WTC11 (cell line): ENCODE results near the gene IL36B. TPM values are rescaled to one million over a fixed set of nuclear protein-coding genes. Genes with fewer than 3 reads are reported as not detected.

Experiments
- ATAC-seq: fragments of 200-7000 bp; cut with Tn5 transposase; 2 replicates; pipeline ENCODE4 v1.10.0; 2021; ENCODE audit warnings: mild to moderate bottlenecking, moderate library complexity
- CTCF ChIA-PET: fragments of 300-600 bp; sonication (Branson Sonifier 250); formaldehyde crosslinking; loops from one replicate; lab custom pipeline; 2021; ENCODE audit warnings: antibody characterized with exemption; lab: Charles Lee
- POLR2A ChIA-PET: fragments of 350-600 bp; sonication (Branson Sonifier 250); formaldehyde crosslinking; loops from one replicate; lab custom pipeline; 2021; ENCODE audit warnings: antibody characterized with exemption; lab: Charles Lee
- DNase-seq: peaks from one replicate; pipeline ENCODE4 v3.0.0; 2021; ENCODE audit warnings: low spot score
- H3K27ac Mint-ChIP-seq: 2 replicates; pipeline ENCODE4 v1.8.0; 2021; ENCODE audit warnings: mixed read lengths
- H3K27me3 Mint-ChIP-seq: 2 replicates; pipeline ENCODE4 v1.8.0; 2021; ENCODE audit warnings: low read depth, mild to moderate bottlenecking, moderate library complexity, mixed read lengths
- H3K36me3 Mint-ChIP-seq: 2 replicates; pipeline ENCODE4 v1.8.0; 2021; ENCODE audit warnings: mixed read lengths
- H3K4me1 Mint-ChIP-seq: 2 replicates; pipeline ENCODE4 v1.8.0; 2022; ENCODE audit warnings: mixed read lengths
- H3K4me3 Mint-ChIP-seq: 2 replicates; pipeline ENCODE4 v1.8.0; 2021; ENCODE audit warnings: mild to moderate bottlenecking, moderate library complexity, mixed read lengths
- H3K9me3 Mint-ChIP-seq: 2 replicates; pipeline ENCODE4 v1.8.0; 2021; ENCODE audit warnings: mixed read lengths
- ATF2 ChIP-seq: sonication (generic); formaldehyde crosslinking; IDR thresholded peaks from 2 replicates; pipeline ENCODE4 v1.8.1; 2022; ENCODE audit warnings: low read depth, missing genetic modification reagents, borderline replicate concordance
- CREB1 ChIP-seq: sonication (generic); formaldehyde crosslinking; IDR thresholded peaks from 2 replicates; pipeline ENCODE4 v1.8.0; 2023; ENCODE audit warnings: mild to moderate bottlenecking, missing genetic modification reagents
- E2F5 ChIP-seq: sonication (generic); formaldehyde crosslinking; IDR thresholded peaks from 2 replicates; pipeline ENCODE4 v1.8.1; 2022; ENCODE audit warnings: mild to moderate bottlenecking, moderate library complexity, missing genetic modification reagents
- FOXK1 ChIP-seq: sonication (generic); formaldehyde crosslinking; IDR thresholded peaks from 2 replicates; pipeline ENCODE4 v1.8.0; 2022; ENCODE audit warnings: mild to moderate bottlenecking, moderate library complexity, missing genetic modification reagents
- FOXP4 ChIP-seq: sonication (generic); formaldehyde crosslinking; IDR thresholded peaks from 2 replicates; pipeline ENCODE4 v1.8.0; 2022; ENCODE audit warnings: mild to moderate bottlenecking, missing genetic modification reagents
- GRHL2 ChIP-seq: fragments of 250-450 bp; sonication (Bioruptor Pico); IDR thresholded peaks from 2 replicates; pipeline ENCODE4 v1.8.0; 2022; ENCODE audit warnings: mild to moderate bottlenecking, moderate library complexity; ENCODE audit not compliant: insufficient replicate concordance, severe bottlenecking
- KAT7 ChIP-seq: sonication (generic); formaldehyde crosslinking; IDR thresholded peaks from 2 replicates; pipeline ENCODE4 v1.8.1; 2023; ENCODE audit warnings: missing genetic modification reagents, mild to moderate bottlenecking, borderline replicate concordance
- MAX ChIP-seq: sonication (generic); formaldehyde crosslinking; IDR thresholded peaks from 2 replicates; pipeline ENCODE4 v1.8.0; 2022; ENCODE audit warnings: mild to moderate bottlenecking, missing genetic modification reagents
- MYBL2 ChIP-seq: sonication (generic); formaldehyde crosslinking; IDR thresholded peaks from 2 replicates; pipeline ENCODE4 v1.8.1; 2023; ENCODE audit warnings: mild to moderate bottlenecking, moderate library complexity, missing genetic modification reagents
- NFE2L1 ChIP-seq: sonication (generic); formaldehyde crosslinking; IDR thresholded peaks from 2 replicates; pipeline ENCODE4 v1.8.1; 2023; ENCODE audit warnings: missing genetic modification reagents
- NR1H2 ChIP-seq: sonication (generic); formaldehyde crosslinking; IDR thresholded peaks from 2 replicates; pipeline ENCODE4 v1.9.0; 2021; ENCODE audit warnings: mild to moderate bottlenecking, moderate library complexity, missing genetic modification reagents
- NR2C2 ChIP-seq: sonication (generic); formaldehyde crosslinking; IDR thresholded peaks from 2 replicates; pipeline ENCODE4 v1.8.0; 2022; ENCODE audit warnings: mild to moderate bottlenecking, missing genetic modification reagents
- PREB ChIP-seq: sonication (generic); formaldehyde crosslinking; IDR thresholded peaks from 2 replicates; pipeline ENCODE4 v1.8.1; 2022; ENCODE audit warnings: mild to moderate bottlenecking, missing genetic modification reagents, moderate library complexity, borderline replicate concordance
- RELA ChIP-seq: sonication (generic); formaldehyde crosslinking; IDR thresholded peaks from 2 replicates; pipeline ENCODE4 v1.8.1; 2022; ENCODE audit warnings: missing genetic modification reagents, mild to moderate bottlenecking, borderline replicate concordance
- TCF7 ChIP-seq: sonication (generic); formaldehyde crosslinking; IDR thresholded peaks from 2 replicates; pipeline ENCODE4 v1.8.0; 2022; ENCODE audit warnings: mild to moderate bottlenecking, low read depth, missing genetic modification reagents, moderate library complexity
- TEAD4 ChIP-seq: sonication (generic); formaldehyde crosslinking; IDR thresholded peaks from 2 replicates; pipeline ENCODE4 v1.8.0; 2022; ENCODE audit warnings: mild to moderate bottlenecking, missing genetic modification reagents
- ZBTB21 ChIP-seq: sonication (generic); formaldehyde crosslinking; IDR thresholded peaks from 2 replicates; pipeline ENCODE4 v1.8.1; 2023; ENCODE audit warnings: mild to moderate bottlenecking, missing genetic modification reagents, borderline replicate concordance
- ZNF416 ChIP-seq: fragments of 250-450 bp; sonication (Bioruptor Pico); IDR thresholded peaks from 2 replicates; pipeline ENCODE4 v1.9.0; 2021; ENCODE audit warnings: mild to moderate bottlenecking, inconsistent platforms
- ZNF423 ChIP-seq: fragments of 250-450 bp; sonication (Bioruptor Pico); IDR thresholded peaks from 2 replicates; pipeline ENCODE4 v2.1.2; 2022; ENCODE audit warnings: mild to moderate bottlenecking, moderate library complexity
- ZNF425 ChIP-seq: fragments of 250-450 bp; sonication (Bioruptor Pico); conservative IDR thresholded peaks from 2 replicates; pipeline ENCODE4 v1.9.0; 2021; ENCODE audit warnings: mild to moderate bottlenecking
- total RNA-seq: library from RNA; stranded (reverse); gene quantifications from 3 replicates; pipeline ENCODE4 v1.2.3, GENCODE V29; 2021

IL36B gene
- total RNA-seq, 1 experiment from 2014 or later, result not detected

GRCh38 chr2:113092864-113093612 lies 40.4 kb upstream of the IL36B start (continued):
- TF ChIP-seq ZNF423 (CRISPR knock-in tag) (no peak), NR2C2 (CRISPR knock-in tag) (no peak), E2F5 (CRISPR knock-in tag) (no peak)

- Mint-ChIP-seq H3K27ac (no peak overlapping the region), H3K4me3 (no peak overlapping the region), H3K4me1 (no peaks in the 10 kb centered on the region), H3K36me3 (no peaks in the 10 kb centered on the region; the same call in 1 of the 2 replicates), H3K27me3 (peaks cover 13% of the 10 kb centered on the region), H3K9me3 (peaks cover 17% of the 10 kb centered on the region)
- ATAC-seq (no peak), DNase-seq (no peak)
- ChIA-PET POLR2A (no interaction called here), CTCF (interaction anchor here (1.3 to 3.3 kb wide), 2 partner anchors 12 to 47 kb away, joined by 4 to 23 read pairs; no protein-coding TSS in a partner anchor)
- TF ChIP-seq CREB1 (CRISPR knock-in tag), result no peak
- no peak for TF ChIP-seq TCF7
- TF ChIP-seq FOXP4 (CRISPR knock-in tag), result no peak
- no peak for TF ChIP-seq ATF2 (CRISPR knock-in tag)
- TF ChIP-seq PREB (CRISPR knock-in tag), result no peak
- TF ChIP-seq E2F5 (CRISPR knock-in tag), result no peak
- no peak for TF ChIP-seq ZBTB21 (CRISPR knock-in tag)
- no peak for TF ChIP-seq NR1H2 (CRISPR knock-in tag)
- TF ChIP-seq RELA (CRISPR knock-in tag), result no peak
- no peak for TF ChIP-seq NFE2L1
- no peak for TF ChIP-seq GRHL2 (CRISPR knock-in tag)
- TF ChIP-seq ZNF416 (CRISPR knock-in tag), result no peak
- TF ChIP-seq TEAD4, result no peak
- TF ChIP-seq KAT7 (CRISPR knock-in tag), result no peak
- no peak for TF ChIP-seq MAX (CRISPR knock-in tag)
- TF ChIP-seq ZNF425 (CRISPR knock-in tag), result no peak
- TF ChIP-seq FOXK1 (CRISPR knock-in tag), result no peak
- TF ChIP-seq MYBL2 (CRISPR knock-in tag), result no peak
- TF ChIP-seq ZNF423 (CRISPR knock-in tag), result no peak
Measured at GRCh38 chr2:113091231-113091896, 38.7 kb upstream of the IL36B start.
